ENCODE data around the gene OR6Y1.

- no peak for TF ChIP-seq CTCF (IDR thresholded peaks at IDR 0.05)
- TF ChIP-seq JUN (CRISPR knock-in tag; IDR thresholded peaks at IDR 0.05) = no peak
- TF ChIP-seq, protein P1, sequence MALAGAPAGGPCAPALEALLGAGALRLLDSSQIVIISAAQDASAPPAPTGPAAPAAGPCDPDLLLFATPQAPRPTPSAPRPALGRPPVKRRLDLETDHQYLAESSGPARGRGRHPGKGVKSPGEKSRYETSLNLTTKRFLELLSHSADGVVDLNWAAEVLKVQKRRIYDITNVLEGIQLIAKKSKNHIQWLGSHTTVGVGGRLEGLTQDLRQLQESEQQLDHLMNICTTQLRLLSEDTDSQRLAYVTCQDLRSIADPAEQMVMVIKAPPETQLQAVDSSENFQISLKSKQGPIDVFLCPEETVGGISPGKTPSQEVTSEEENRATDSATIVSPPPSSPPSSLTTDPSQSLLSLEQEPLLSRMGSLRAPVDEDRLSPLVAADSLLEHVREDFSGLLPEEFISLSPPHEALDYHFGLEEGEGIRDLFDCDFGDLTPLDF (CRISPR knock-in tag; IDR thresholded peaks at IDR 0.05) = no peak
- TF ChIP-seq NFATC4 (CRISPR knock-in tag; IDR thresholded peaks at IDR 0.05) = no peak
- TF ChIP-seq IRF2 (CRISPR knock-in tag; IDR thresholded peaks at IDR 0.05; ENCODE audit: borderline replicate concordance, low read depth) = no peak
- TF ChIP-seq SP1 (CRISPR knock-in tag; conservative IDR thresholded peaks at IDR 0.05) = no peak
- no peak for TF ChIP-seq ATF3 (CRISPR knock-in tag; conservative IDR thresholded peaks at IDR 0.05)
- no peak for TF ChIP-seq RELA (CRISPR knock-in tag; IDR thresholded peaks at IDR 0.05; ENCODE audit: borderline replicate concordance)
- TF ChIP-seq, protein P2, sequence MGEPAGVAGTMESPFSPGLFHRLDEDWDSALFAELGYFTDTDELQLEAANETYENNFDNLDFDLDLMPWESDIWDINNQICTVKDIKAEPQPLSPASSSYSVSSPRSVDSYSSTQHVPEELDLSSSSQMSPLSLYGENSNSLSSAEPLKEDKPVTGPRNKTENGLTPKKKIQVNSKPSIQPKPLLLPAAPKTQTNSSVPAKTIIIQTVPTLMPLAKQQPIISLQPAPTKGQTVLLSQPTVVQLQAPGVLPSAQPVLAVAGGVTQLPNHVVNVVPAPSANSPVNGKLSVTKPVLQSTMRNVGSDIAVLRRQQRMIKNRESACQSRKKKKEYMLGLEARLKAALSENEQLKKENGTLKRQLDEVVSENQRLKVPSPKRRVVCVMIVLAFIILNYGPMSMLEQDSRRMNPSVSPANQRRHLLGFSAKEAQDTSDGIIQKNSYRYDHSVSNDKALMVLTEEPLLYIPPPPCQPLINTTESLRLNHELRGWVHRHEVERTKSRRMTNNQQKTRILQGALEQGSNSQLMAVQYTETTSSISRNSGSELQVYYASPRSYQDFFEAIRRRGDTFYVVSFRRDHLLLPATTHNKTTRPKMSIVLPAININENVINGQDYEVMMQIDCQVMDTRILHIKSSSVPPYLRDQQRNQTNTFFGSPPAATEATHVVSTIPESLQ (CRISPR knock-in tag; IDR thresholded peaks at IDR 0.05) = no peak
These were observed 16.3 kb upstream of the OR6Y1 start, which contains the start of gene OR6P1 for GRCh38 chr1:158570480-158570879.
